Measurements from ENCODE around the gene PNRC2. TPM values are rescaled to one million over a fixed set of nuclear protein-coding genes. Genes with fewer than 3 reads are reported as not detected.

The PNRC2 gene
- total and polyA plus RNA-seq, 2 of the 13 experiments (the other 11 are each of a cell fraction or from before 2014, with no cell fraction given) = 74.9 to 97.5 TPM

DNA sequence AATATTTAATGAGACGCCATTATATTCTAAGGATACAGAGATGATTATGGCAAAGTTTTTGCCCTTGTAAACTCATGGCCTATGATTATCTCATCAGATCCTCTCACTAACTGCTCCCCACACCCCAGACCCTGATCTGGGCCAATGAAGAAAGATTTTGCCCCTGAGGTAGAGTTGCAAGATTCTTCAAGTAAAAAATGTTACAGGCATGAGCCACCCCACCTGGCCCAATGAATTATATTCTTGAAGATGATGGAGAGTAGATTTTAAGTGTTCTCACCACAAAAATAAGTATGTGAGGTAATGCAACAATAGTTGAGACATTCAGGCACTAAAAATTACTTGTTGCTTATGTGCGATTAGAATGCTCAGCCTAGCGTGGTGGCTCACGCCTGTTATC, 44.7 kb upstream of the PNRC2 start:
- intact Hi-C loops (cut with micrococcal nuclease; ENCODE audit: unreplicated experiment) = no loop called here
- Histone ChIP-seq H3K27me3 (ENCODE audit: control insufficient read depth in 1 of 2, insufficient read depth in 2 of 2, low read length in 2 of 2) (peaks cover 2 to 10% of the 10 kb centered on the region in 2 experiments; a peak in 2 of 5 replicates), H3K4me2 (ENCODE audit: low read depth, low read length) (no peak overlapping the region), H2AFZ (ENCODE audit: low read length) (no peak overlapping the region), H4K20me1 (ENCODE audit: insufficient read depth, low read length) (no peaks in the 10 kb centered on the region), H3K36me3 (replicated peaks in 1 of 2; ENCODE audit: control insufficient read depth in 1 of 2, insufficient read depth in 2 of 2, low read length in 2 of 2) (no peaks in the 10 kb centered on the region), H3K27ac (ENCODE audit: extremely low read length, insufficient read depth, low read length) (no peak overlapping the region), H3K4me1 (ENCODE audit: insufficient read depth, low read length) (peaks cover 27% of the 10 kb centered on the region), H3K79me2 (ENCODE audit: insufficient read depth, low read length) (no peaks in the 10 kb centered on the region), H3K9ac (ENCODE audit: insufficient read depth, low read depth, low read length) (no peak overlapping the region), H3K9me3 (ENCODE audit: low read length) (no peaks in the 10 kb centered on the region), H3K4me3 (replicated peaks in 1 of 3; ENCODE audit: insufficient read depth in 1 of 3, low read depth in 2 of 3, low read length in 3 of 3) (no peak overlapping the region)
- no TSS peak for BruUV-seq (replicated peaks)
- no peak for TF ChIP-seq NFKB2 (CRISPR knock-in tag; IDR thresholded peaks at IDR 0.05; ENCODE audit: borderline replicate concordance)
- TF ChIP-seq, protein P1, sequence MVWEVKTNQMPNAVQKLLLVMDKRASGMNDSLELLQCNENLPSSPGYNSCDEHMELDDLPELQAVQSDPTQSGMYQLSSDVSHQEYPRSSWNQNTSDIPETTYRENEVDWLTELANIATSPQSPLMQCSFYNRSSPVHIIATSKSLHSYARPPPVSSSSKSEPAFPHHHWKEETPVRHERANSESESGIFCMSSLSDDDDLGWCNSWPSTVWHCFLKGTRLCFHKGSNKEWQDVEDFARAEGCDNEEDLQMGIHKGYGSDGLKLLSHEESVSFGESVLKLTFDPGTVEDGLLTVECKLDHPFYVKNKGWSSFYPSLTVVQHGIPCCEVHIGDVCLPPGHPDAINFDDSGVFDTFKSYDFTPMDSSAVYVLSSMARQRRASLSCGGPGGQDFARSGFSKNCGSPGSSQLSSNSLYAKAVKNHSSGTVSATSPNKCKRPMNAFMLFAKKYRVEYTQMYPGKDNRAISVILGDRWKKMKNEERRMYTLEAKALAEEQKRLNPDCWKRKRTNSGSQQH (CRISPR knock-in tag; IDR thresholded peaks at IDR 0.05; ENCODE audit: low read depth) = no peak
- TF ChIP-seq, protein P2, sequence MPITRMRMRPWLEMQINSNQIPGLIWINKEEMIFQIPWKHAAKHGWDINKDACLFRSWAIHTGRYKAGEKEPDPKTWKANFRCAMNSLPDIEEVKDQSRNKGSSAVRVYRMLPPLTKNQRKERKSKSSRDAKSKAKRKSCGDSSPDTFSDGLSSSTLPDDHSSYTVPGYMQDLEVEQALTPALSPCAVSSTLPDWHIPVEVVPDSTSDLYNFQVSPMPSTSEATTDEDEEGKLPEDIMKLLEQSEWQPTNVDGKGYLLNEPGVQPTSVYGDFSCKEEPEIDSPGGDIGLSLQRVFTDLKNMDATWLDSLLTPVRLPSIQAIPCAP (CRISPR knock-in tag; IDR thresholded peaks at IDR 0.05; ENCODE audit: low read depth) = no peak
- TF ChIP-seq KLF6 (CRISPR knock-in tag; IDR thresholded peaks at IDR 0.05) = no peak
- TF ChIP-seq, protein P3, sequence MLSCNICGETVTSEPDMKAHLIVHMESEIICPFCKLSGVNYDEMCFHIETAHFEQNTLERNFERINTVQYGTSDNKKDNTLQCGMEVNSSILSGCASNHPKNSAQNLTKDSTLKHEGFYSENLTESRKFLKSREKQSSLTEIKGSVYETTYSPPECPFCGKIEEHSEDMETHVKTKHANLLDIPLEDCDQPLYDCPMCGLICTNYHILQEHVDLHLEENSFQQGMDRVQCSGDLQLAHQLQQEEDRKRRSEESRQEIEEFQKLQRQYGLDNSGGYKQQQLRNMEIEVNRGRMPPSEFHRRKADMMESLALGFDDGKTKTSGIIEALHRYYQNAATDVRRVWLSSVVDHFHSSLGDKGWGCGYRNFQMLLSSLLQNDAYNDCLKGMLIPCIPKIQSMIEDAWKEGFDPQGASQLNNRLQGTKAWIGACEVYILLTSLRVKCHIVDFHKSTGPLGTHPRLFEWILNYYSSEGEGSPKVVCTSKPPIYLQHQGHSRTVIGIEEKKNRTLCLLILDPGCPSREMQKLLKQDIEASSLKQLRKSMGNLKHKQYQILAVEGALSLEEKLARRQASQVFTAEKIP (CRISPR knock-in tag; IDR thresholded peaks at IDR 0.05; ENCODE audit: borderline replicate concordance) = no peak
- TF ChIP-seq, protein P4, sequence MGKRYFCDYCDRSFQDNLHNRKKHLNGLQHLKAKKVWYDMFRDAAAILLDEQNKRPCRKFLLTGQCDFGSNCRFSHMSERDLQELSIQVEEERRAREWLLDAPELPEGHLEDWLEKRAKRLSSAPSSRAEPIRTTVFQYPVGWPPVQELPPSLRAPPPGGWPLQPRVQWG (CRISPR knock-in tag; IDR thresholded peaks at IDR 0.05; ENCODE audit: borderline replicate concordance, low read depth) = no peak
- TF ChIP-seq ZNF180 (CRISPR knock-in tag; IDR thresholded peaks at IDR 0.05; ENCODE audit: borderline replicate concordance, low read depth) = no peak
- TF ChIP-seq, protein P5, sequence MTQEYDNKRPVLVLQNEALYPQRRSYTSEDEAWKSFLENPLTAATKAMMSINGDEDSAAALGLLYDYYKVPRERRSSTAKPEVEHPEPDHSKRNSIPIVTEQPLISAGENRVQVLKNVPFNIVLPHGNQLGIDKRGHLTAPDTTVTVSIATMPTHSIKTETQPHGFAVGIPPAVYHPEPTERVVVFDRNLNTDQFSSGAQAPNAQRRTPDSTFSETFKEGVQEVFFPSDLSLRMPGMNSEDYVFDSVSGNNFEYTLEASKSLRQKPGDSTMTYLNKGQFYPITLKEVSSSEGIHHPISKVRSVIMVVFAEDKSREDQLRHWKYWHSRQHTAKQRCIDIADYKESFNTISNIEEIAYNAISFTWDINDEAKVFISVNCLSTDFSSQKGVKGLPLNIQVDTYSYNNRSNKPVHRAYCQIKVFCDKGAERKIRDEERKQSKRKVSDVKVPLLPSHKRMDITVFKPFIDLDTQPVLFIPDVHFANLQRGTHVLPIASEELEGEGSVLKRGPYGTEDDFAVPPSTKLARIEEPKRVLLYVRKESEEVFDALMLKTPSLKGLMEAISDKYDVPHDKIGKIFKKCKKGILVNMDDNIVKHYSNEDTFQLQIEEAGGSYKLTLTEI (CRISPR knock-in tag; conservative IDR thresholded peaks at IDR 0.05) = no peak
- no peak for TF ChIP-seq FOSL1 (CRISPR knock-in tag; IDR thresholded peaks at IDR 0.05; ENCODE audit: borderline replicate concordance)
- TF ChIP-seq, protein P6, sequence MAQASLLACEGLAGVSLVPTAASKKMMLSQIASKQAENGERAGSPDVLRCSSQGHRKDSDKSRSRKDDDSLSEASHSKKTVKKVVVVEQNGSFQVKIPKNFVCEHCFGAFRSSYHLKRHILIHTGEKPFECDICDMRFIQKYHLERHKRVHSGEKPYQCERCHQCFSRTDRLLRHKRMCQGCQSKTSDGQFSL (CRISPR knock-in tag; IDR thresholded peaks at IDR 0.05) = no peak
- TF ChIP-seq ZNF451 (CRISPR knock-in tag; IDR thresholded peaks at IDR 0.05) = no peak
- TF ChIP-seq SRY (CRISPR knock-in tag; IDR thresholded peaks at IDR 0.05) = no peak
- ATAC-seq (no peak), DNase-seq (ENCODE audit: low spot score) (no peak), FAIRE-seq (no peak)
- ChIA-PET CTCF (ENCODE audit: low intra/inter-chr PET ratio, low total read pairs) (no interaction called here), POLR2A (no interaction called here)
- 78% methylated on average over 4 of the region's 4 CpGs for WGBS (ENCODE audit: low lambda C conversion rate)
- in situ Hi-C loops (cut with HindIII; ENCODE audit: extremely low pct_ligation_motif_present, low pct_unique_long_range_greater_than_20kb) = loop anchor here (5.0 kb wide), 1 partner anchor 108 kb away; no protein-coding TSS in a partner anchor
